Mucosa of stomach (tissue), 1 donor: ENCODE results near the gene KIRREL3.

Experiments
- H3K27me3 ChIP-seq: one replicate; pipeline ENCODE4 v1.7.0; 2013; ENCODE audit warnings: mild to moderate bottlenecking, low read length; ENCODE audit not compliant: control insufficient read depth, insufficient read depth
- H3K36me3 ChIP-seq: one replicate; pipeline ENCODE4 v1.7.0; 2013; ENCODE audit warnings: low read length; ENCODE audit not compliant: control insufficient read depth, insufficient read depth
- H3K4me1 ChIP-seq: one replicate; pipeline ENCODE4 v1.7.0; 2013; ENCODE audit warnings: mild to moderate bottlenecking, low read length; ENCODE audit not compliant: control insufficient read depth, insufficient read depth
- H3K4me3 ChIP-seq: one replicate; pipeline ENCODE4 v1.7.0; 2013; ENCODE audit warnings: low read length
- H3K9ac ChIP-seq: one replicate; pipeline ENCODE4 v1.7.0; 2013; ENCODE audit warnings: mild to moderate bottlenecking, low read length, moderate library complexity
- H3K9me3 ChIP-seq: one replicate; pipeline ENCODE4 v1.7.0; 2013; ENCODE audit warnings: mild to moderate bottlenecking, low read length, moderate library complexity; ENCODE audit not compliant: control insufficient read depth
- donor health status: Pancreatic carcinoma.

Gene KIRREL3

GRCh38 chr11:126410649-126411048, 589.9 kb downstream of the KIRREL3 start:
- Histone ChIP-seq H3K4me1 (peaks cover 51% of the 10 kb centered on the region), H3K4me3 (no peak overlapping the region), H3K9ac (no peak overlapping the region), H3K27me3 (no peaks in the 10 kb centered on the region), H3K9me3 (no peaks in the 10 kb centered on the region), H3K36me3 (no peaks in the 10 kb centered on the region)

- Histone ChIP-seq H3K4me1 (peaks cover 53% of the 10 kb centered on the region), H3K27me3 (no peaks in the 10 kb centered on the region), H3K4me3 (no peak overlapping the region), H3K9me3 (no peaks in the 10 kb centered on the region), H3K9ac (no peak overlapping the region), H3K36me3 (no peaks in the 10 kb centered on the region)
Measured at GRCh38 chr11:126409620-126409985, 591.0 kb downstream of the KIRREL3 start.

- Histone ChIP-seq H3K4me1 (peaks cover 50% of the 10 kb centered on the region), H3K4me3 (no peak overlapping the region)
Measured at GRCh38 chr11:126408901-126409619, 591.5 kb downstream of the KIRREL3 start.

GRCh38 chr11:126408496-126408895, 592.1 kb downstream of the KIRREL3 start:
- H3K4me1 ChIP-seq: peaks cover 50% of the 10 kb centered on the region
- no peak overlapping the region for H3K9ac ChIP-seq
- H3K27me3 ChIP-seq: no peaks in the 10 kb centered on the region
- no peak overlapping the region for H3K4me3 ChIP-seq
- H3K9me3 ChIP-seq: no peaks in the 10 kb centered on the region
- H3K36me3 ChIP-seq: no peaks in the 10 kb centered on the region

More at GRCh38 chr11:126408901-126409619, 591.5 kb downstream of the KIRREL3 start:
- Histone ChIP-seq H3K9me3 (no peaks in the 10 kb centered on the region), H3K36me3 (no peaks in the 10 kb centered on the region), H3K9ac (no peak overlapping the region), H3K27me3 (no peaks in the 10 kb centered on the region)

GRCh38 chr11:126407682-126408288, 592.8 kb downstream of the KIRREL3 start:
- H3K36me3 ChIP-seq: no peaks in the 10 kb centered on the region
- H3K9ac ChIP-seq: no peak overlapping the region
- H3K9me3 ChIP-seq: no peaks in the 10 kb centered on the region
- H3K4me3 ChIP-seq: no peak overlapping the region
- peaks cover 57% of the 10 kb centered on the region for H3K4me1 ChIP-seq
- H3K27me3 ChIP-seq: no peaks in the 10 kb centered on the region

GRCh38 chr11:126407101-126407521, 593.5 kb downstream of the KIRREL3 start:
- peaks cover 59% of the 10 kb centered on the region for H3K4me1 ChIP-seq
- no peak overlapping the region for H3K4me3 ChIP-seq
- no peaks in the 10 kb centered on the region for H3K36me3 ChIP-seq
- no peaks in the 10 kb centered on the region for H3K9me3 ChIP-seq
- H3K9ac ChIP-seq: no peak overlapping the region
- H3K27me3 ChIP-seq: no peaks in the 10 kb centered on the region

GRCh38 chr11:126406368-126406767, 594.2 kb downstream of the KIRREL3 start:
- Histone ChIP-seq H3K9me3 (no peaks in the 10 kb centered on the region), H3K27me3 (no peaks in the 10 kb centered on the region), H3K4me1 (peaks cover 59% of the 10 kb centered on the region), H3K9ac (no peak overlapping the region), H3K36me3 (no peaks in the 10 kb centered on the region), H3K4me3 (no peak overlapping the region)

- Histone ChIP-seq H3K36me3 (no peaks in the 10 kb centered on the region), H3K9ac (no peak overlapping the region), H3K4me1 (peaks cover 59% of the 10 kb centered on the region), H3K27me3 (no peaks in the 10 kb centered on the region), H3K9me3 (no peaks in the 10 kb centered on the region), H3K4me3 (no peak overlapping the region)
Measured at GRCh38 chr11:126405906-126406305, 594.7 kb downstream of the KIRREL3 start.

- Histone ChIP-seq H3K4me1 (peaks cover 53% of the 10 kb centered on the region), H3K4me3 (no peak overlapping the region), H3K27me3 (no peaks in the 10 kb centered on the region), H3K9ac (no peak overlapping the region), H3K9me3 (no peaks in the 10 kb centered on the region), H3K36me3 (no peaks in the 10 kb centered on the region)
Measured at GRCh38 chr11:126405374-126405773, 595.2 kb downstream of the KIRREL3 start.

- Histone ChIP-seq H3K9me3 (no peaks in the 10 kb centered on the region), H3K4me1 (peaks cover 52% of the 10 kb centered on the region), H3K9ac (no peak overlapping the region), H3K4me3 (no peak overlapping the region), H3K36me3 (no peaks in the 10 kb centered on the region), H3K27me3 (no peaks in the 10 kb centered on the region)
Measured at GRCh38 chr11:126404367-126404766, 596.2 kb downstream of the KIRREL3 start.

GRCh38 chr11:126403658-126404057, 596.9 kb downstream of the KIRREL3 start:
- Histone ChIP-seq H3K4me3 (no peak overlapping the region), H3K36me3 (no peaks in the 10 kb centered on the region), H3K27me3 (no peaks in the 10 kb centered on the region), H3K9me3 (no peaks in the 10 kb centered on the region), H3K9ac (no peak overlapping the region), H3K4me1 (peaks cover 48% of the 10 kb centered on the region)

GRCh38 chr11:126403022-126403581, 597.5 kb downstream of the KIRREL3 start:
- no peaks in the 10 kb centered on the region for H3K9me3 ChIP-seq
- H3K27me3 ChIP-seq: no peaks in the 10 kb centered on the region
- peaks cover 42% of the 10 kb centered on the region for H3K4me1 ChIP-seq
- H3K4me3 ChIP-seq: no peak overlapping the region
- H3K9ac ChIP-seq: no peak overlapping the region
- no peaks in the 10 kb centered on the region for H3K36me3 ChIP-seq
